SJCRH30 (cell line): ENCODE data around the gene RB1. TPM values are rescaled to one million over a fixed set of nuclear protein-coding genes. Genes with fewer than 3 reads are reported as not detected.
A peak's percentile ranks its signal among the peaks of the same experiment; 100 is the strongest.
"Not testable (repeated sequence)": the region's sequence is repeated elsewhere in the genome, so short reads cannot be mapped to it uniquely, and the experiment has no call there.

ENCODE experiments used
- DNase-seq, 2 experiments: peaks; one replicate each; pipeline ENCODE4 v3.0.0-alpha.2; 2015 to 2020
- H3K27ac ChIP-seq: fragments of 250-450 bp; sonication (Bioruptor Pico); 2 replicates; pipeline ENCODE4 v1.5.1; 2020; ENCODE audit warnings: mild to moderate bottlenecking, moderate library complexity
- H3K27me3 ChIP-seq: fragments of 250-450 bp; sonication (Bioruptor Pico); 2 replicates; pipeline ENCODE4 v1.5.1; 2020; ENCODE audit warnings: mild to moderate bottlenecking, moderate library complexity
- H3K36me3 ChIP-seq: fragments of 250-450 bp; sonication (Bioruptor Pico); 2 replicates; pipeline ENCODE4 v1.5.1; 2020; ENCODE audit warnings: mild to moderate bottlenecking, moderate library complexity
- H3K4me1 ChIP-seq: fragments of 250-450 bp; sonication (Bioruptor Pico); 2 replicates; pipeline ENCODE4 v1.5.1; 2020; ENCODE audit warnings: mild to moderate bottlenecking, moderate library complexity
- H3K4me3 ChIP-seq: fragments of 250-450 bp; sonication (Bioruptor Pico); 2 replicates; pipeline ENCODE4 v1.5.1; 2020; ENCODE audit warnings: mild to moderate bottlenecking, moderate library complexity
- H3K9me3 ChIP-seq: fragments of 250-450 bp; sonication (Bioruptor Pico); replicated peaks from 2 replicates; pipeline ENCODE4 v1.5.1; 2020; ENCODE audit warnings: mild to moderate bottlenecking, moderate library complexity
- total RNA-seq: library from RNA; depleted of rRNA; stranded (reverse); fragments of >200 nt; shearing (Covaris generic); gene quantifications from 2 replicates; pipeline ENCODE4 v1.2.3, GENCODE V29; 2014

Gene RB1
- total RNA-seq, 1 experiment from 2014 or later, result 61.0 TPM

- Histone ChIP-seq H3K4me1 (no peaks in the 10 kb centered on the region), H3K9me3 (no peaks in the 10 kb centered on the region; the same call in 1 of the 2 replicates), H3K27me3 (no peaks in the 10 kb centered on the region), H3K4me3 (no peak overlapping the region), H3K36me3 (peaks cover 14% of the 10 kb centered on the region), H3K27ac (no peak overlapping the region)
- DNase-seq, result no peak
Observed at GRCh38 chr13:48317511-48318376, 14.2 kb downstream of the RB1 start.

- peaks cover 14% of the 10 kb centered on the region for H3K36me3 ChIP-seq
- H3K27ac ChIP-seq, result no peak overlapping the region
- H3K9me3 ChIP-seq, result no peaks in the 10 kb centered on the region; the same call in 1 of the 2 replicates
- no peak overlapping the region for H3K4me3 ChIP-seq
- no peak for DNase-seq
- no peaks in the 10 kb centered on the region for H3K4me1 ChIP-seq
- H3K27me3 ChIP-seq, result no peaks in the 10 kb centered on the region
Observed at GRCh38 chr13:48318377-48318811, 14.8 kb downstream of the RB1 start.

GRCh38 chr13:48318821-48319511 lies 15.4 kb downstream of the RB1 start:
- DNase-seq, result no peak
- H3K9me3 ChIP-seq, result no peaks in the 10 kb centered on the region; the same call in 1 of the 2 replicates

DNA sequence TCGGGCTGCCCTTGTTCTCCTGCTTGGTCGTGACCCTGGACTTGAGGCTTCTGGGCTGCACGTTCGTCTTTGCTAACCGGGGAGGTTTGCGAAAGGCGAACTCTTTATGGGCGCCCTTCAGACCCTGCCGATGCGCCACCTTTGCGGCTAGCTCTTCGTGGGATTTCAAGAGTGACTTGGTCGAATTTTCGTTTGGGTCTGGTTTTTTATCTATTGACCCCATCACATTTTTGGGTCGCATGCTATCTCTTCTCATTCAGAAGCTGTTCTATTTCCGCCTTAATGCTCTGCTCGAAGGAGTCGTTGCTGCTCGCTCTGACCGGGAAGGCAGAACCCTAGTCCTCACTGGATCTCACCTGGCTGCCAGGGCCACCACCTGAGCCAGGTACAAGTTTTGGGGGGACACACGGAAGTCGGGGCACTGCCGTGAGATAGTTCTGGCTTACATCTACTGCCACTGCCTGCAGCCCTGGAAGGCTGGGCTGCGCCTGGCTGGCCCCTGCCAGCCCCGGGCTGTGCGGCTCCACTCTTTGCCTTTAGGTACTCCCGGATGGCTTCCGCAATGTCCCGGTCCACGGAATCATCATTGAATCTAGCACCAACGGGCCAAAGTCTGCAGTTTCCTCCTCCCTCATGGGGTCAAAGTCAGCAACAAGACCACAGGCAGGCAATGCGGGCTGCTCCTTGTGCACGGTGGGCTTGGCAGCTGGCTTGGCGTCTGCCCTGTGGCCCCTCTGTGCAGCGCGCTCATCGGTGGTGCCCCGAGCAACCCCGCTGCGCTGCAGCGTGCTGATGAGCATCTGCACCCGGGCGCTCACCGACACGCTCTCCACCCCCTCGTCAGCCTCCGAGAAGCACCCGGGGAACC lies 16.2 kb downstream of the RB1 start:
- Histone ChIP-seq H3K27ac (no peak overlapping the region), H3K27me3 (no peaks in the 10 kb centered on the region), H3K9me3 (no peaks in the 10 kb centered on the region; the same call in 1 of the 2 replicates), H3K36me3 (peaks cover 8% of the 10 kb centered on the region), H3K4me1 (no peaks in the 10 kb centered on the region), H3K4me3 (no peak overlapping the region)
- no peak for DNase-seq

More at GRCh38 chr13:48318821-48319511, 15.4 kb downstream of the RB1 start:
- H3K4me1 ChIP-seq, result no peaks in the 10 kb centered on the region
- H3K27ac ChIP-seq, result no peak overlapping the region
- no peak overlapping the region for H3K4me3 ChIP-seq
- H3K36me3 ChIP-seq, result peaks cover 12% of the 10 kb centered on the region
- no peaks in the 10 kb centered on the region for H3K27me3 ChIP-seq

DNA sequence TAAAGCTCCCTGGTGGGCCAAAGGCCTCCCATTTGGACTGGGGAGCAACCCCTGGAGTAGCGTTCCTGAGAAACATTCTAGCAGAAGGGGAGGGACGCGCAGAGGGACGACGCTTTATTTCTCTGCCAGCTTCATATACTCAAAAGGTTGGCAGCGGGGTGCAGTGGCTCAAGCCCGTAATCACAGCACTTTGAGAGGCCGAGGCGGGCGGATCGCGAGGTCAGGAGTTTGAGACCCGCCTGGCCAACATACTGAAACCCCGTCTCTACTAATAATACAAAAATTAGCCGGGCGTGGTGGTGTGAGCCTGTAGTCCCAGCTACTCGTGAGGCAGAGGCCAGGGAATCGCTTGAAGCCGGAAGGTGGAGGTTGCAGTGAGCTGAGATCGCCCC lies 16.8 kb downstream of the RB1 start:
- no peak overlapping the region for H3K27ac ChIP-seq
- no peaks in the 10 kb centered on the region for H3K27me3 ChIP-seq
- H3K36me3 ChIP-seq, result peaks cover 8% of the 10 kb centered on the region
- DNase-seq, result no peak
- H3K4me1 ChIP-seq, result no peaks in the 10 kb centered on the region
- no peaks in the 10 kb centered on the region for H3K9me3 ChIP-seq
- H3K4me3 ChIP-seq, result no peak overlapping the region

- no peak overlapping the region for H3K27ac ChIP-seq
Observed at GRCh38 chr13:48320891-48321510, 17.4 kb downstream of the RB1 start.

GRCh38 chr13:48322294-48322693 lies 18.7 kb downstream of the RB1 start:
- no peak for DNase-seq
- H3K36me3 ChIP-seq, result peaks cover 10% of the 10 kb centered on the region; the same call in 1 of the 2 replicates
- H3K9me3 ChIP-seq, result 0 out of 2 replicates have a peak, but pooled peaks cover 3% of the 10 kb centered on the region
- H3K27me3 ChIP-seq, result no peaks in the 10 kb centered on the region
- no peak overlapping the region for H3K4me3 ChIP-seq
- H3K4me1 ChIP-seq, result no peaks in the 10 kb centered on the region
- no peak overlapping the region for H3K27ac ChIP-seq

More at GRCh38 chr13:48320891-48321510, 17.4 kb downstream of the RB1 start:
- peaks cover 10% of the 10 kb centered on the region for H3K36me3 ChIP-seq
- H3K27me3 ChIP-seq, result no peaks in the 10 kb centered on the region
- DNase-seq, result no peak
- 0 out of 2 replicates have a peak, but pooled peaks cover 3% of the 10 kb centered on the region for H3K9me3 ChIP-seq
- H3K4me3 ChIP-seq, result no peak overlapping the region
- H3K4me1 ChIP-seq, result no peaks in the 10 kb centered on the region

- H3K4me1 ChIP-seq, result no peaks in the 10 kb centered on the region
- H3K27me3 ChIP-seq, result no peaks in the 10 kb centered on the region
- no peaks in the 10 kb centered on the region for H3K9me3 ChIP-seq
- H3K36me3 ChIP-seq, result peaks cover 7% of the 10 kb centered on the region; the same call in 1 of the 2 replicates
- no peak for DNase-seq
- H3K4me3 ChIP-seq, result no peak overlapping the region
- H3K27ac ChIP-seq, result no peak overlapping the region
Observed at GRCh38 chr13:48333976-48334375, 30.4 kb downstream of the RB1 start.

- Histone ChIP-seq H3K36me3 (peaks cover 6% of the 10 kb centered on the region; the same call in 1 of the 2 replicates), H3K4me3 (no peak overlapping the region), H3K9me3 (no peaks in the 10 kb centered on the region), H3K27me3 (no peaks in the 10 kb centered on the region), H3K27ac (no peak overlapping the region), H3K4me1 (no peaks in the 10 kb centered on the region)
- peak in 1 of 2 experiments; percentile 43 for DNase-seq
Observed at GRCh38 chr13:48334534-48335127, 31.1 kb downstream of the RB1 start.

DNA sequence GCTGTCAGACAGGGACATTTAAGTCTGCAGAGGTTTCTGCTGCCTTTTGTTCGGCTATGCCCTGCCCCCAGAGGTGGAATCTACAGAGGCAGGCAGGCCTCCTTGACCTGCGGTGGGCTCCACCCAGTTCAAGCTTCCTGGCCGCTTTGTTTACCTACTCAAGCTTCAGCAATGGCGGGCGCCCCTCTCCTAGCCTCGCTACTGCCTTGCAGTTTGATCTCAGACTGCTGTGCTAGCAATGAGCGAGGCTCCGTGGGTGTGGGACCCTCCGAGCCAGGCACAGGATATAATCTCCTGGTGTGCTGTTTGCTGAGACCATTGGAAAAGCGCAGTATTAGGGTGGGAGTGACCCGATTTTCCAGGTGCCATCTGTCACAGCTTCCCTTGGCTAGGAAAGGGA lies 35.6 kb downstream of the RB1 start:
- not testable (repeated sequence) for H3K4me1 ChIP-seq, H3K4me3 ChIP-seq, H3K9me3 ChIP-seq, DNase-seq, H3K27me3 ChIP-seq, H3K27ac ChIP-seq
- peaks cover 18% of the 10 kb centered on the region for H3K36me3 ChIP-seq

GRCh38 chr13:48344264-48344663 lies 40.7 kb downstream of the RB1 start:
- no peak for DNase-seq
- H3K4me1 ChIP-seq, result no peaks in the 10 kb centered on the region
- no peak overlapping the region for H3K27ac ChIP-seq
- peaks cover 41% of the 10 kb centered on the region for H3K36me3 ChIP-seq
- H3K9me3 ChIP-seq, result 0 out of 2 replicates have a peak, but pooled peaks cover 2% of the 10 kb centered on the region
- no peak overlapping the region for H3K4me3 ChIP-seq
- H3K27me3 ChIP-seq, result no peaks in the 10 kb centered on the region

DNA sequence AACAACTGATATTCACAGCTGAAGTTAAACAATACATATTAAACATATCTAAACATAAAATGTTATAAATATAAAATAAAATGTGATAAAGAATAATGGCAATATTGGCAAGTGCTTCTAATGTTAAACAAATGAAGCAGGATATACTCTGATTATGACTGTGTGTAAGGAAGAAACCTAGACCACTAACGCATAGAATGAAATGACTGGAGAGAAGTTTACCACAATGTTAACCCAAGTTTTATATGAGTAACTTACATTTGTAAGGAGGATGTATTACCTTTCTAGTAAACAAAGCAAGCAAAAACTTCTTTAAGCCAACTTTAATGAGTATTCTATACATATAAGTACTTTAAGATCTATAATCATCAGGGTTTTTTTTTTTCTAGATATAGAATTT lies 43.0 kb downstream of the RB1 start:
- H3K9me3 ChIP-seq, result no peaks in the 10 kb centered on the region
- H3K36me3 ChIP-seq, result peaks cover 38% of the 10 kb centered on the region
- no peaks in the 10 kb centered on the region for H3K4me1 ChIP-seq
- H3K27ac ChIP-seq, result no peak overlapping the region
- no peaks in the 10 kb centered on the region for H3K27me3 ChIP-seq
- DNase-seq, result no peak
- no peak overlapping the region for H3K4me3 ChIP-seq

DNA sequence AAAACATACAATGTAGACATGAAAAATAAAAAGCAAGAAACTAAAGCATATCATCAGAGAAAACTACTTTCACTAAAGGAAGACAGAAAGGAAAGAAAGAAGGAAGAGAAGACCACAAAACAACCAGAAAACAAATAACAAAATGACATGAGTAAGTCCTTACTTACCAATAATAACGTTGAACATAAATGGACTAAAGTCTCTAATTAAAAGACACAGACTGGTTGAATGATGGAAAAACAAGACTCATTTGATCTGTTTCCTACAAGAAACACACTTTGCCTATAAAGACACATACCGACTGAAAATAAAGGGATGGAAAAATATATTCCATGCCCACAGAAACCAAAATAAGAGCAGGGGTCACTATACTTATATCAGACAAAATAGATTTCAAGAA lies 46.0 kb downstream of the RB1 start:
- H3K4me1 ChIP-seq, result no peaks in the 10 kb centered on the region

GRCh38 chr13:48353590-48353989 lies 50.0 kb downstream of the RB1 start:
- no peak for DNase-seq
- H3K36me3 ChIP-seq, result peaks cover 30% of the 10 kb centered on the region
- no peaks in the 10 kb centered on the region for H3K27me3 ChIP-seq
- no peak overlapping the region for H3K4me3 ChIP-seq
- no peak overlapping the region for H3K27ac ChIP-seq
- 0 out of 2 replicates have a peak, but pooled peaks cover 9% of the 10 kb centered on the region for H3K9me3 ChIP-seq
- no peaks in the 10 kb centered on the region for H3K4me1 ChIP-seq

More for the DNA sequence above, 46.0 kb downstream of the RB1 start:
- Histone ChIP-seq H3K9me3 (0 out of 2 replicates have a peak, but pooled peaks cover 9% of the 10 kb centered on the region), H3K4me3 (no peak overlapping the region), H3K27ac (no peak overlapping the region), H3K36me3 (peaks cover 46% of the 10 kb centered on the region), H3K27me3 (no peaks in the 10 kb centered on the region)
- DNase-seq, result no peak
